ENCODE data around the gene TBC1D19. TPM values are rescaled to one million over a fixed set of nuclear protein-coding genes. Genes with fewer than 3 reads are reported as not detected.
"Not testable (repeated sequence)": the region's sequence is repeated elsewhere in the genome, so short reads cannot be mapped to it uniquely, and the experiment has no call there.

The TBC1D19 gene
- total RNA-seq, 5 donors from 2014 or later (not counting 1 experiment from before 2014, with no cell fraction given) = 6.8 to 11.6 (median 9.4) TPM

DNA sequence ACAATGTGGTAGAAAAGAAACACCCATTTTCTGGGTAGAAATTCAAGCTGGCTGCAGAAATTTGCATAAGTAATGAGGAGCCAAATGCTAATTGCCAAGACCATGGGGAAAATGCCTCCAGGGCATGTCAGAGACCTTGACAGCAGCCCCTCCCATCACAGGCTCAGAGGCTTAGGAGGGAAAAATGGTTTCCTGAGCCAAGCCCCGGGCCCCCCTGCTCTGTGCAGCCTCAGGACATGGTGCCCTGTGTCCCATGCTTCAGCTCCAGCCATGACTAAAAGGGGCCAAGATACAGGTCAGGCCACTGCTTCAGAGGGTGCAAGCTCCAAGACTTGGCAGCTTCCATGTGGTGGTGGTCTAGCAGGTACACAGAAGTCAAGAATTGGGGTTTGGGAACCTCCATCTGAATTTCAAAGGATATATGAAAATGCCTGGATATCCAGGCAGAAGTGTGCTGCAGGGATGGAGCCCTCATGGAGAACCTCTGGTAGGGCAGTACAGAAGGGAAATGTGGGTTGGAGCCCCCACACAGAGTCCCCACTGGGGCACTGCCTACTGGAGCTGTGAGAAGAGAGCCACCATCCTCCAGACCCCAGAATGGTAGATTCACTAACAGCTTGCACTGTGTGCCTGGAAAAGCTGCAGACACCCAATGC, 95.3 kb downstream of the TBC1D19 start:
- H3K9me3 ChIP-seq; H3K4me1 ChIP-seq (ENCODE audit: control insufficient read depth in 1 of 2, extremely low read depth in 1 of 2, insufficient read depth in 2 of 2, low read length in 2 of 2); POLR2A ChIA-PET; H3K27ac ChIP-seq (ENCODE audit: low read length); CTCF ChIA-PET; H3K4me3 Mint-ChIP-seq; H3K4me1 Mint-ChIP-seq; DNase-seq; H3K27me3 Mint-ChIP-seq; ATAC-seq (replicated peaks in 1 of 4); H3K4me3 ChIP-seq (ENCODE audit: control insufficient read depth in 1 of 2, extremely low read depth in 1 of 2, low read length in 1 of 2); H3K27ac Mint-ChIP-seq; H3K27me3 ChIP-seq (replicated peaks in 1 of 2; ENCODE audit: control insufficient read depth in 2 of 2, extremely low read depth in 1 of 2, insufficient read depth in 2 of 2, low read length in 1 of 2); H3K36me3 ChIP-seq (ENCODE audit: control insufficient read depth in 2 of 2, extremely low read depth in 1 of 2, insufficient read depth in 1 of 2, low read length in 1 of 2): not testable (repeated sequence)
- WGBS (ENCODE audit: insufficient coverage) = 63% methylated on average over 1 of the region's 1 CpG
- Mint-ChIP-seq H3K36me3 (peaks cover 65% of the 10 kb centered on the region), H3K9me3 (peaks cover 6 to 30% (median 20%) of the 10 kb centered on the region in 3 donors)

DNA sequence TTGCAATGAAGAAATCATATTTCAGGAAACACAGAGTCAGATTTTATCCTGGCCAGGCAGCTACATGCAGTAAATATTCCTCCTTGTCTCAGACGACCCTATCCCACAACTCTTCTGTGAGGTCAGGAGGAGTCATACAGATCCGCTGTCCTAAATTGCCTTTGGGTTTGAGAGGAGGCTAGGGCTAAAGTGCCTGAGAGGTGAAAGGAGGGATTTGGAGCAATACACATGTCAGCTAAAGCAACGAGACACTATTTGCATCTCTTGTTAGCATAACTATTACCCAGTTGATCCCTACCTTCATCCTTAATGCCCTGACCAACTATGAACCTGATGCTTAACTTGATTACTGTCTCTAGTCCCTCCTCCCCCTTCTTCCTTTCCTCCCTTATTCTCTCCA, 98.6 kb downstream of the TBC1D19 start:
- Histone ChIP-seq H3K4me3 (ENCODE audit: control insufficient read depth in 1 of 2, extremely low read depth in 1 of 2, low read length in 1 of 2) (no peak overlapping the region), H3K9me3 (peaks cover 3% of the 10 kb centered on the region), H3K4me1 (ENCODE audit: control insufficient read depth in 1 of 2, extremely low read depth in 1 of 2, insufficient read depth in 2 of 2, low read length in 2 of 2) (no peaks in the 10 kb centered on the region), H3K36me3 (ENCODE audit: control insufficient read depth in 2 of 2, extremely low read depth in 1 of 2, insufficient read depth in 1 of 2, low read length in 1 of 2) (peaks cover 6 to 11% of the 10 kb centered on the region in 2 donors), H3K27me3 (replicated peaks in 1 of 2; ENCODE audit: control insufficient read depth in 2 of 2, extremely low read depth in 1 of 2, insufficient read depth in 2 of 2, low read length in 1 of 2) (no peaks in the 10 kb centered on the region), H3K27ac (ENCODE audit: low read length) (no peak overlapping the region)
- Mint-ChIP-seq H3K9me3 (peaks cover 0 to 22% (median 20%) of the 10 kb centered on the region in 3 donors), H3K27ac (no peak overlapping the region), H3K36me3 (peaks cover 60% of the 10 kb centered on the region), H3K4me1 (no peaks in the 10 kb centered on the region), H3K27me3 (no peaks in the 10 kb centered on the region), H3K4me3 (no peak overlapping the region)
- no peak for ATAC-seq (replicated peaks in 1 of 4)
- 86% methylated on average over 1 of the region's 3 CpGs for WGBS (ENCODE audit: insufficient coverage)
- ChIA-PET CTCF (interaction anchor here in 1 of 2 donors (0.6 kb wide), 1 partner anchor 224 kb away, joined by 4 read pairs; no protein-coding TSS in a partner anchor), POLR2A (no interaction called here)
- no peak for DNase-seq

DNA sequence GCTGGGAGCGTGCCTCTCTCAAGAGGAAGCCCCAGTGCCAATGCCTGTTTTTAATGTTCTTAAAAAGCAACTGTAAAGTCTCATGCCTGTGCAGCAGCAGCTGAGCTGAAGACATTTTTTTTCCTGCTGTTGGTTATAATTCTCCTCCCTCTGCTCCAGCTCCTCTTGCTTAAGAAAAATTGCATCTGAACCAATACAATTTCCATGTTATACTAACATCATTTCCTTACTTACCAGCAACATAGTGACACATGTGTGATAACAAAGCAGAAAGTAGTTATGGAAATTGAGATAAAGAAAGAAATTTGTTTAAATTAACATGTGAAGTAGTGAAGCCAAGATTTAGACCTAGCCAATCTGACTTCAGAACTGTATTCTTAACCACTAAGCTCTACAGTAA, 101.4 kb downstream of the TBC1D19 start:
- Mint-ChIP-seq H3K4me1 (no peaks in the 10 kb centered on the region), H3K9me3 (peaks cover 0 to 1% (median 0%) of the 10 kb centered on the region in 3 donors), H3K27me3 (no peaks in the 10 kb centered on the region), H3K36me3 (peaks cover 50% of the 10 kb centered on the region), H3K27ac (no peak overlapping the region), H3K4me3 (no peak overlapping the region)
- WGBS (ENCODE audit: insufficient coverage) = 91% methylated on average over 1 of the region's 1 CpG
- H3K9me3 ChIP-seq = no peaks in the 10 kb centered on the region
- H3K36me3 ChIP-seq (ENCODE audit: control insufficient read depth in 2 of 2, extremely low read depth in 1 of 2, insufficient read depth in 1 of 2, low read length in 1 of 2) = peaks cover 0 to 4% of the 10 kb centered on the region in 2 donors
- H3K4me1 ChIP-seq (ENCODE audit: control insufficient read depth in 1 of 2, extremely low read depth in 1 of 2, insufficient read depth in 2 of 2, low read length in 2 of 2) = no peaks in the 10 kb centered on the region
- CTCF ChIA-PET = no interaction called here
- DNase-seq = no peak
- no peak overlapping the region for H3K27ac ChIP-seq (ENCODE audit: low read length)
- no peak for ATAC-seq (replicated peaks in 1 of 4)
- no peak overlapping the region for H3K4me3 ChIP-seq (ENCODE audit: control insufficient read depth in 1 of 2, extremely low read depth in 1 of 2, low read length in 1 of 2)
- POLR2A ChIA-PET = no interaction called here
- H3K27me3 ChIP-seq (replicated peaks in 1 of 2; ENCODE audit: control insufficient read depth in 2 of 2, extremely low read depth in 1 of 2, insufficient read depth in 2 of 2, low read length in 1 of 2) = no peaks in the 10 kb centered on the region

DNA sequence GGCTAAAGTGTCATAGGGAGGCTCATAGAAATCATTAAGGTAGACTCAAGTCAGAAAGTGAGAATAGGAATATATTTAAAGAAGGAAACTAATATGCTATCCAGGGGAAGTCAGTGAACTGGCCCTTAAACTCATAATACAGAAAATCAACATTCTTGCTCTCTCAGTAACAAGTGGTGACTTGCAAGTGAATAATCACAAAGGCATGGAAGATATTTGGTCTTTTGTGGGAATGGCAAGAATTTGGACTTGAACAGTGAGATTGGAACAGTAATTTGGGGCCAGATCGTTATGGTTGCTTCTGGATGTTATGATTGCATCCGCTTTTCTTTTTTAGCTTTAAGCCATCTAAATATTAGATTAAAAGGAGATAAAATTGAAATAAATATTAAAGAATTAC, 103.8 kb downstream of the TBC1D19 start:
- POLR2A ChIA-PET = no interaction called here
- H3K9me3 Mint-ChIP-seq = peaks cover 0 to 4% (median 0%) of the 10 kb centered on the region in 3 donors
- H3K4me3 Mint-ChIP-seq = no peak overlapping the region
- ATAC-seq (replicated peaks in 1 of 4) = no peak
- H3K27ac ChIP-seq (ENCODE audit: low read length) = no peak overlapping the region
- peaks cover 50% of the 10 kb centered on the region for H3K36me3 Mint-ChIP-seq
- no peaks in the 10 kb centered on the region for H3K27me3 ChIP-seq (replicated peaks in 1 of 2; ENCODE audit: control insufficient read depth in 2 of 2, extremely low read depth in 1 of 2, insufficient read depth in 2 of 2, low read length in 1 of 2)
- no peaks in the 10 kb centered on the region for H3K9me3 ChIP-seq
- no CpG with 5 or more reads among the region's 2 CpGs for WGBS (ENCODE audit: insufficient coverage)
- no peaks in the 10 kb centered on the region for H3K27me3 Mint-ChIP-seq
- CTCF ChIA-PET = no interaction called here
- H3K36me3 ChIP-seq (ENCODE audit: control insufficient read depth in 2 of 2, extremely low read depth in 1 of 2, insufficient read depth in 1 of 2, low read length in 1 of 2) = peaks cover 0 to 7% of the 10 kb centered on the region in 2 donors
- no peaks in the 10 kb centered on the region for H3K4me1 ChIP-seq (ENCODE audit: control insufficient read depth in 1 of 2, extremely low read depth in 1 of 2, insufficient read depth in 2 of 2, low read length in 2 of 2)
- no peak overlapping the region for H3K4me3 ChIP-seq (ENCODE audit: control insufficient read depth in 1 of 2, extremely low read depth in 1 of 2, low read length in 1 of 2)
- DNase-seq = no peak
- no peak overlapping the region for H3K27ac Mint-ChIP-seq
- H3K4me1 Mint-ChIP-seq = no peaks in the 10 kb centered on the region

DNA sequence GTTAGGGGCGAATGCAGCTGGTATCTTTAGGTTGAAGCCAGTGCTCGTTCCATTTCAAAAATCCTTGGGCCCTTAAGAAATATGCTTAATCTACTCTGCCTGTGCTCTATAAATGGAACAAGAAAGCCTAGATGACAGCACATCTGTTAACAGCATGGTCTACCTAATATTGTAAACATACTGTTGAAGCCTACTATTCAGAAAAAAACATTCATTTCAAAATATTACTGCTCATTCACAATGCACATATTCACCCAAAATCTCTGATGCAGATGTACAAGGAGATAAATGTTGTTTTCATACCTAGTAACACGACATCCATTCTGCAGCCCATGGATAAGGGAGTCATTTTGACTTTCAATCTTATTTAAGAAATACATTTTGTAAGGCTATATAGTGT, 106.6 kb downstream of the TBC1D19 start:
- Mint-ChIP-seq H3K4me3 (no peak overlapping the region), H3K9me3 (peaks cover 0 to 12% (median 5%) of the 10 kb centered on the region in 3 donors), H3K27me3 (no peaks in the 10 kb centered on the region), H3K27ac (no peak overlapping the region), H3K4me1 (no peaks in the 10 kb centered on the region), H3K36me3 (peaks cover 50% of the 10 kb centered on the region)
- no peaks in the 10 kb centered on the region for H3K27me3 ChIP-seq (replicated peaks in 1 of 2; ENCODE audit: control insufficient read depth in 2 of 2, extremely low read depth in 1 of 2, insufficient read depth in 2 of 2, low read length in 1 of 2)
- CTCF ChIA-PET = no interaction called here
- no peak for DNase-seq
- POLR2A ChIA-PET = no interaction called here
- no peak for ATAC-seq (replicated peaks in 1 of 4)
- H3K36me3 ChIP-seq (ENCODE audit: control insufficient read depth in 2 of 2, extremely low read depth in 1 of 2, insufficient read depth in 1 of 2, low read length in 1 of 2) = peaks cover 0 to 4% of the 10 kb centered on the region in 2 donors
- H3K4me3 ChIP-seq (ENCODE audit: control insufficient read depth in 1 of 2, extremely low read depth in 1 of 2, low read length in 1 of 2) = no peak overlapping the region
- no peaks in the 10 kb centered on the region for H3K9me3 ChIP-seq
- H3K27ac ChIP-seq (ENCODE audit: low read length) = no peak overlapping the region
- 80% methylated on average over 1 of the region's 3 CpGs for WGBS (ENCODE audit: insufficient coverage)
- H3K4me1 ChIP-seq (ENCODE audit: control insufficient read depth in 1 of 2, extremely low read depth in 1 of 2, insufficient read depth in 2 of 2, low read length in 2 of 2) = no peaks in the 10 kb centered on the region

DNA sequence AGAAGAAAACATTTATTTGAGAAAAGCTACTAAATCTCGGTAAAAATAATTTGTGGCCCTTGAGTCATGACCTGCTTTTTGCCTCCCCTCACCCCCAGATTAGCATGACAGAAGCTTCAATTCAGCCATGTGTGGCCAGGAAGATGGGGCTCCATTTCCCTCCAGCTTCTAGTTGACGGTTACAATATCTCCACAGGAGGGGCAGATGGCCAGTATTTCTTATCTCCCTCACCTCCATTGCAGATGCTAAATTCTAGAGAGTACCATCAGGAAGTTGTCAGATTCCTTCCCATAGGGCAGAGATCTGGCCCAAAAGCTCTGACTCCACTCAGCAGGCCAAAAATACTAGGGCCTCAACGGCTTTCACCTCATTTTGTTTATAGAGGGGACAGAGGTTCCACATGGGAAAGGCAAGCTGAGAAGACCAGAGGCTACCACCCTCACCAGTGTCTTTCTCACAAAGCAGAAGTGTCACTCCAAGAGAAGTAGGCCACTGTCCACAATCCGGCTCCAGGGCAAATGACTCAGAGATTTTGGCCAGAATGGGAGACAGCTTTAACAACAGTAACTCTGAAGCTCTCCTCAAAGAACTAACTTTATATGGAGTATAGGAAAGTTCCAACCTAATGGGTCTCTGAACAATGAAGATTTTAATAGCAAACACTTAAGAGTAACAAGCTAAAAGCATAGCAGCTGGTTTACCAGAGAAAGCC, 108.3 kb downstream of the TBC1D19 start:
- ChIA-PET POLR2A (interaction anchor here in 1 of 2 donors (0.5 kb wide), 1 partner anchor 234 kb away, joined by 5 read pairs; no protein-coding TSS in a partner anchor), CTCF (interaction anchor here in 1 of 2 donors (0.6 kb wide), 1 partner anchor 249 kb away, joined by 3 read pairs; no protein-coding TSS in a partner anchor)
- no peak for DNase-seq
- Histone ChIP-seq H3K36me3 (ENCODE audit: control insufficient read depth in 2 of 2, extremely low read depth in 1 of 2, insufficient read depth in 1 of 2, low read length in 1 of 2) (peaks cover 0 to 4% of the 10 kb centered on the region in 2 donors), H3K27me3 (replicated peaks in 1 of 2; ENCODE audit: control insufficient read depth in 2 of 2, extremely low read depth in 1 of 2, insufficient read depth in 2 of 2, low read length in 1 of 2) (no peaks in the 10 kb centered on the region), H3K27ac (ENCODE audit: low read length) (no peak overlapping the region), H3K4me1 (ENCODE audit: control insufficient read depth in 1 of 2, extremely low read depth in 1 of 2, insufficient read depth in 2 of 2, low read length in 2 of 2) (no peaks in the 10 kb centered on the region), H3K4me3 (ENCODE audit: control insufficient read depth in 1 of 2, extremely low read depth in 1 of 2, low read length in 1 of 2) (no peak overlapping the region), H3K9me3 (no peaks in the 10 kb centered on the region)
- Mint-ChIP-seq H3K36me3 (peaks cover 50% of the 10 kb centered on the region), H3K27me3 (no peaks in the 10 kb centered on the region), H3K27ac (no peak overlapping the region), H3K4me1 (no peaks in the 10 kb centered on the region), H3K4me3 (no peak overlapping the region), H3K9me3 (peaks cover 0 to 20% (median 20%) of the 10 kb centered on the region in 3 donors)
- 100% methylated on average over 1 of the region's 4 CpGs for WGBS (ENCODE audit: insufficient coverage)
- no peak for ATAC-seq (replicated peaks in 1 of 4)

Measured in T-cell (primary cell).